ENCODE measurements around the gene RPTOR.

DNA sequence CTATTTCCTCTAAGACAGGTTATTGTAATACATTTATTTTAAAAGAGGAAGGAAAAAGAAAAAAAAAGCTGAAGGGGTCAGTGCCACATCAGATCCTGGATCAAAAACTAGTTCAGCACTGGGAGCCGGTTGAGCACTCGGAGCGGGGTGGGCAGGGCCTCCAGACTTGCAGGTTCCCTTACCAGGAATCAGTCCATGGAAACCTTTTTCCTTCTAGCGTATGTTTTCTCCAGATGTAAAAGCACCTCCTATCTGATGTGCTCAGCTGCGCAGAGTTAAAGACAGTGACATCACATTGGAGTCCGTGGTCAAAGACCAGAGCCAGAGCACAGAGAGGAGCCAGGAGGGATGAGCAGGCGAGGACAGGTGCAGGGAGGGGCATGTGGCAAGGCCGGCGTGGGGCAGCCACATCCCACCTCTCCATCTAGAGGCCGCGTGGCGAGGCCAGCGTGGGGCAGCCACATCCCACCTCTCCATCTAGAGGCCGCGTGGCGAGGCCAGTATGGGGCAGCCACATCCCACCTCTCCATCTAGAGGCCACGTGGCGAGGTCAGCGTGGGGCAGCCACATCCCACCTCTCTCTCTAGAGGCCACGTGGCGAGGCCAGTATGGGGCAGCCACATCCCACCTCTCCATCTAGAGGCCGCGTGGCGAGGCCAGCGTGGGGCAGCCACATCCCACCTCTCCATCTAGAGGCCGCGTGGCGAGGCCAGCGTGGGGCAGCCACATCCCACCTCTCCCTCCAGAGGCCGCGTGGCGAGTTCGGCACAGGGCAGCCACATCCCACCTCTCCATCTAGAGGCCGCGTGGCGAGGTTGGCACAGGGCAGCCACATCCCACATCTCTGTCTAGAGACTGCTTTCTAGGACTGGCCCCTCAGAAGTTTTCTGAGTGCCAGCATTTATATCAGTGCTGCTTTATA lies 280.2 kb downstream of the RPTOR start:
- TF ChIP-seq, protein P1, sequence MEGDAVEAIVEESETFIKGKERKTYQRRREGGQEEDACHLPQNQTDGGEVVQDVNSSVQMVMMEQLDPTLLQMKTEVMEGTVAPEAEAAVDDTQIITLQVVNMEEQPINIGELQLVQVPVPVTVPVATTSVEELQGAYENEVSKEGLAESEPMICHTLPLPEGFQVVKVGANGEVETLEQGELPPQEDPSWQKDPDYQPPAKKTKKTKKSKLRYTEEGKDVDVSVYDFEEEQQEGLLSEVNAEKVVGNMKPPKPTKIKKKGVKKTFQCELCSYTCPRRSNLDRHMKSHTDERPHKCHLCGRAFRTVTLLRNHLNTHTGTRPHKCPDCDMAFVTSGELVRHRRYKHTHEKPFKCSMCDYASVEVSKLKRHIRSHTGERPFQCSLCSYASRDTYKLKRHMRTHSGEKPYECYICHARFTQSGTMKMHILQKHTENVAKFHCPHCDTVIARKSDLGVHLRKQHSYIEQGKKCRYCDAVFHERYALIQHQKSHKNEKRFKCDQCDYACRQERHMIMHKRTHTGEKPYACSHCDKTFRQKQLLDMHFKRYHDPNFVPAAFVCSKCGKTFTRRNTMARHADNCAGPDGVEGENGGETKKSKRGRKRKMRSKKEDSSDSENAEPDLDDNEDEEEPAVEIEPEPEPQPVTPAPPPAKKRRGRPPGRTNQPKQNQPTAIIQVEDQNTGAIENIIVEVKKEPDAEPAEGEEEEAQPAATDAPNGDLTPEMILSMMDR (IDR thresholded peaks at IDR 0.05; ENCODE audit: poor library complexity, severe bottlenecking), result no peak
- no peak for TF ChIP-seq TAF1 (IDR thresholded peaks at IDR 0.05; ENCODE audit: low read depth)
- no peak for TF ChIP-seq EZH2 (IDR thresholded peaks at IDR 0.05; ENCODE audit: borderline replicate concordance, insufficient read depth, low read length, poor library complexity, severe bottlenecking)
